HG03378 (cell line): ENCODE results near the gene MRPL17.

Experiments
- ATAC-seq: cut with Tn5 transposase; IDR thresholded peaks from one replicate; pipeline ENCODE4 v1.9.1; 2021; ENCODE audit warnings: mild to moderate bottlenecking, moderate library complexity; ENCODE audit not compliant: unreplicated experiment

The MRPL17 gene

DNA sequence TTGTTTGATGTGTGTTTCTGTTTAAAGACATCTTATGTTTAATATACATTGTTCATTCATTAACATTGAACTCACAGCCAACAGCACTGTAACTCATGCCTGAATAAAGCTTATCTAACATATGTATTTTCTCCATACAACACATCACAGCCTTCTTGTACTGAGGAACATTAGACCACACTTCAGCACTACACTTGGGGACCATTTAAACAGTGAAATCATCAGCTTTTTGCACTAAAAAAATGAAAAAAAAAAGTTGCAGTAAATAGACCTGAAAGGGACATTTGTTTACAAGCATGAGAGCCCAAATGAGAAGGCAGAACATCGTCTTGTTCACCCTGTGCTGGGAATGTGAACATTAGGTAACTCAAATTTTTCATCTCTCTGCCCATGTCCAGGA lies 48.6 kb downstream of the MRPL17 start:
- no peak for ATAC-seq

DNA sequence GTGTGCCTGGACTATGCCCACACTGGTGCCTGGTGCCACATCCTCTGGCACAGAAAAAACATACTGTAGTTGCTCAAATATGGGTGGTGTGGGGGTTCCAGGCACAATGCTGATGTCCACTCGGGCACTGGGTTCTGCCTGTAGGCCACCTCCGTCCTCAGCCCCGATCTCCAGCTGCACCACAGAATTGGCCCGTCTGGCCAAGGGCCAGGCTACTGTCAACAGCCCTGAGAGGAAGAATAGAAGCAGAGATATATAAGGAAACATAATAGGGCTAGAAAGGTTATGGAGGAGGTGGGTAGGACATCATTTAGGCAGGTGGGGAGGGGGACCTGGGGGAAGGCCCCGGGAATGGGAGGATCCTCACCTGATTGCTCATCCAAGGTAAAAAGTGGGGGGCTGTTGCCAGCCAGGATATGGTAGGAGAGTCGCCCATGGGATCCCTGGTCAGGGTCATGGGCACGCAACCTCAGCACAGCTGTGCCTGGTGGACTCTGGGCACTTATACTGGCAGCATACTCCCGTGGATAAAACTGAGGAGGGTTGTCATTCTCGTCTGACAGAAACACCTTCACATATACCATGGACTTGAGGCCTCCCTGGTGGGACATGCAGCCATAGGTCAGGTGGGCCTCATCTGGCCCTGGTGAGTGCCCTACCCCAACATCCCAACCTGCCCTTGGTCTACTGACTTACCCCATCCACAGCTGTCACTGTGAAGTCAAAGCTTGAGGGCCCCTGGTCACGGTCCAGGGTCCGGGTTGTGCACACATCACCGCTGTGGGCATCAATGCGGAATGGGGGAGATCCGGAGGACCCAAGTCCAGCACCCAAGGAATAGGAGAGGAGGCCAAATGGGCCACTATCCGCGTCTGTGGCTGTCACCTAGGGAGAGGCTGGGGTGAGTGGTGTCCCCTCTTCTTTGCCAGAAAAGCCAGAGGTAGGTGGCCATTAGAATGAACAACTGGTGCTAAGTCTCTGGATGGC lies 49.4 kb downstream of the MRPL17 start:
- ATAC-seq, result no peak

DNA sequence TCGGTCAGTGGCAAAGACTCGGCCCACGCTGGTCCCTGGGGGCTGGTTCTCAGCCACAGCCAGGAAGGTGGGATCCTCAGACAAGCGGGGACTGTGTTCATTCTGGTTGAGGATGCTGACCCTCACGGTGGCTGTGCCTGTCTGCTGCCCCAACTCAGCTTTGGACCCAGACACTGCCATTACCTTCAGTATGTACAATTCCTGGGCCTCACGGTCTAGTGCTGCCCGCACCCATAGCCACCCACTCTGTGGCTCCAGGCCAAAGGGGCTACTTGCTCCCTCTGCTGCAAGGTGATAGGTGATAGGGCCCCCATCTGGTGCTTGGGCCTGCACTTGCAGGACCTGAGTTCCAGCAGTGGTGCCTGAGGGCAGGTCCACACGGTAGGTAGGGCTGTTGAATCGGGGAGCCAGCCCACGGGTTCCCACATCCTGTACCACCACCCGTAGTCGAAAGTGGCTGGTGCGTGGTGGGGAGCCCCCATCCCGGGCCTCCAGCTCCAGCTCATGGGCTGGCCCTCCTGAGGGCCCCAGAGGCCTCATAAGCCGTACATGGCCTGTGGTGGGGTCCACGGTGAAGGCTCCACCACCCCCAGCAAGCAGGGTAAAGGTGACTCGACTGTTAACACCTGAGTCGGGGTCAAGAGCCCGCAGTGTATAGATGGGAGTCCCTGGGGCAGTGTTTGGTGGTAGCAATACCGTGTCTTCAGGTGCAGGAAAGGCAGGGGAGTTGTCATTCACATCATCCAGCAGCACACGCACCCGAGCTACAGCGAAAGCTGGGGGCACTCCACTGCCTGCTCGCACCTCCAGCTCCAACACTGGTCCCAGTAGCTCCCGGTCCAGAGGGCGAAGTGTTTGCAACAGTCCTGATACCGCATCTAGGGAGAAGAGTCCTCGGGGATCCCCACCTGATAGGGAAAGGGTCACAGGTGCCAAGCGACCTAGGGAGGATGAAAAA lies 50.7 kb downstream of the MRPL17 start:
- ATAC-seq, result no peak

DNA sequence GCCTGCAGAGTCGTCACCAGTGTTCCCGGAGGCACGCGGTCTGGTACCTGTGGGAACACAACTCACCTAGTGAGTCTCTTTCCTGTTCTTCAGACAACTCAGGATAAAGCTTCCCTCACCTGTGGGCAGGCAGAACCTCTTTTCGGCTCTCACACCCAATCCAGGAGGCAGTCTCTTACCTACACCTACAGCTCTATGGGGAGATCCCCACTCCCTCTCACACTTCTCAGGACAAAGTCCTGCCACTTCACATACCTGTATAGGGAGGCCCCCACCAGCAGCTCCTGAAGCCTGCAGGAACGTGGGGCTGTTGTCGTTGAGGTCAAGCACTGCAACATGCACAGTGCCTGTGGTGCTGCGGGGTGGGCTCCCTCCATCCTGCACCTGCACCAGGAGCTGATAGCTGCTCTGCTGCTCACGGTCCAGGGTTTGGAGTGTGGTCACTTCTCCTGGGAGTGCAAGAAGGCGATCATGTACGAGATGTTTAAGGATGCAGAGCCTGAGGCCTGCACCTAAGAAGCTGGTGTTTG lies 51.7 kb downstream of the MRPL17 start:
- no peak for ATAC-seq

GRCh38 chr11:6630632-6631291 lies 52.4 kb downstream of the MRPL17 start:
- ATAC-seq, result no peak
